ENCODE measurements around the gene TMEM82.
A peak's percentile ranks its signal among the peaks of the same experiment; 100 is the strongest.
"Not testable (repeated sequence)": the region's sequence is repeated elsewhere in the genome, so short reads cannot be mapped to it uniquely, and the experiment has no call there.

TMEM82 gene

DNA sequence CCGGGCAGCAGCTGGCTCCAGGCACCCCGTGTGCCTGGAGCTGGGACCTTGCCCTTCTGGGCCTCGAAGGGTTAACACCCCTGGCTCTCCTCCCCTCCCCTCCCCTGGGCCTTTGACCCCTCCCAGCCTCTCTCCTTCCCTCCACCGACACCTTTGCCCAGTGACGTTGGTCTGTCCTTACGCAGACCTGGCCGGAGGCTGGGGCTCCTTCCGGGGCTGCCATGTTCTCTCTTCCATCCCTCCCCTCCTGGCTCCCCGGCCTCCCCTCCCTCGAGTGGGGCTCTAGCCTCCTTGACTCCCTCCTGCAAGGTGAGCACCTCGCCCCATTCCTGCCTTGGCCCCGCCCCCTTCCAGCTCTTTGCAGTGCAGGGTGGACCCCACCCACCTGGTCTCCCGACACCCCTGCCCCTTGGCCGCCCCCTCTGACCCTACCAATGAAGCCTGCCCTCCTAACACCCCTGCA lies at the start of gene TMEM82:
TSS of gene TMEM82 (plus strand) at position 161 of the 463 bp plus-strand sequence. CDS start at position 222, 61 bp downstream.
- no peak for DNase-seq

DNA sequence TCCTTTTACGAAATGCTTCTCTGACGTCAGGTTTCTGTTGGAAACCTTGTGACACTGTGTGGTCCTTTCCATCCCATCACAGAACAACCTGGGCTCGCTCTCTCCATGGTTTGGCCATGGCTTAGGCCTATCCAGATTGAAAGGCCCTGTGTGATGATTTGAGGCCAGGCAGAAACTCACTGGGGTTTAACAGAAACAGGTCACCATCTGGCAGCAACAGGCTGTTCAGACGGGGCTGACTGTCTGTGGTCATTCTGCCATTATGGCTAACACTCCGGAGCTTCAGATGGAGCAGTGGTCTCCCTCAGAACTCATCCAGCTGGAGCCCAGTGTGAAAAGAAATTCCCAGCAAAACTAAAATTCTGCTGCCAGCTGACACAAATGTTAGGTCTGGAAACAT lies 48.9 kb upstream of the TMEM82 start:
- no peak for DNase-seq

DNA sequence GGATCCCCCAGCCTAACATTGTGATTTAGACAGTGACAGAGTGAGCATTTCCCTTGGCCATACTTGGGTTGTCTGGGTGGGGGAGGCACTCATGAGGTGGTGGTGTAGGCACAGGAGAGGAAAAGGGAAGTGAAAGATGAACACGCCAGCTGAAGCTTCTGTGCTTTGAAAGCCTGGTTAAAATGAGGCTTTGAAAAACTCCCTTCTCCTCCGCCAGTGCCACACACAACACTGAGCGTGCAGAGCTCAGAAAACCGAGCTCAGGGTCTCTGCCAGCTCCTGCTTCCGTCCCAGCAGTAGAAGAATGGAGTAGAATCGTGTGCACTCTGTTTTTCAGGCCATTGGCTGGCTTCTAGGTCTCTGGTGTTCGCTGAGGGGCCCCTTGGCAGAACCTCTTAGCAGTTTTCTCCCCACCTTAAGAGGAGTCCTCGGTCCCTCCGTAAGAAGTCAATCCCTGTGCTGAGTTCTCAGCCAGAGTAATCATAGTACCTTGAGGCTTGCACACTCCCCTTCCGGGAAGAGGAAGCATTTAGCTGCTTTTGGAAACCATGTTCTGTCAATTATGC lies 45.3 kb upstream of the TMEM82 start:
- no peak for DNase-seq

DNA sequence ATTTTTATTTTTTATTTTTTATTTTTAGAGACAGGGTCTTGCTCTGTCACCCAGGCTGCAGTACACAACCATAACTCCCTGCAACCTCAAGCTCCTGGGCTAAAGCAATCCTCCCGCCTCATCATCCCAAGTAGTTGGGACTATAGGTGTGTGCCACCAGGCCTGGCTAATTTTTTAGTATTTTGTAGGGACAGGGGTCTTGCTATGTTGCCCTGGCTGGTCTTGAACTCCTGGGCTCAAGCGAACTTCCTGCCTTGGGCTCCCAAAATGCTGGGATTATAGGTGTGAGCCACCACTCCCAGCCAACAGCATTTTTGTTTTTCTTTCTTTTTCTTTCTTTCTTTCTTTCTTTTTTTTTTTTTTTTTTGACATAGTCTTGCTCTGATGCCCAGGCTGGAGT lies 44.1 kb upstream of the TMEM82 start:
- no peak for DNase-seq

DNA sequence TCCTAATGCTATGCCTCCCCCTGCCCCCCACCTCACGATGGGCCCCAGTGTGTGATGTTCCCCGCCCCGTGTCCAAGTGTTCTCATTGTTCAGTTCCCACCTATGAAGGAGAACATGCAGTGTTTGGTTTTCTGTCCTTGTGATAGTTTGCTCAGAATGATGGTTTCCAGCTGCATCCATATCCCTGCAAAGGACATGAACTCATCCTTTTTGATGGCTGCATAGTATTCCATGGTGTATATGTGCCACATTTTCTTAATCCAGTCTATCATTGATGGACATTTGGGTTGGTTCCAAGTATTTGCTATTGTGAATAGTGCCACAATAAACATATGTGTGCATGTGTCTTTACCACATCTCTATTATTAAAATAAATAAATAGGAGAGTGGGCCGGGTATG lies 43.0 kb upstream of the TMEM82 start:
- not testable (repeated sequence) for DNase-seq

DNA sequence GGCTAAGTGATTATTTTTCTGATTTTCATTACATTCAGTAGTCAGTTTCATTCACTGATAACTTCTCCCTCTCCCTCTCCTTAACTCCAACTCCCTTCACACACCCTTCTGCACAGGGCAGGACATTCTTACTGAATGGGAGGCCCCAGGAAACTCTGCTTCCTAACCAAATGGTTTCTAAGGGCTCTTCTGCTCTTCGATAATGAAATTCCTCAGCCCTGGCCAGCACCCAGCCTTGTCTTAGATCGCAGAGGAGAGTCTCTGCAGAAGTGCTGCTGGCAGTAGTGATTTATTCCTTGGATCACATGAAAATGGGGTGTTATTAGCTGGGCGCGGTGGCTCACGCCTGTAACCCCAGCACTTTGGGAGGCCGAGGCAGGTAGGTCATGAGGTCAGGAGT lies 41.8 kb upstream of the TMEM82 start:
- DNase-seq = no peak

DNA sequence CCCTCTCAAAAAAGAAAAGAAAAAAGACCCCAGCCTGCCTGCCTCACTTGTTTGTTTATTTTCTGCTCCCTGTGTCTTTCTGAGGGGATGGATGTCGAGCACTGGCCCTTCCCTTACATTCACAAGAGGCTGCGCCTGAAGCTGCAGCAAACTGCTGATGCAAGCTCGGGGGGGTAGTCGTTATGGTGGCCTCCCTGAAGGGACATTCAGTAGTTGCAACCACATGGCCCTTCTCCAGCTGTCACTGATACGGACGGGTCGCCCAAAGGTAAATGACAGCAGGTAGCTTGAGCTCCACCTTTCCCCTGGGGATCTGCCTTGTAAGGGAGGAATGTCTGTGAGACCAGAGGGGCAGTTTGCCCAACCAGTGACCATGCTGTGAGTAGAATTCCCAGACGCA lies 40.5 kb upstream of the TMEM82 start:
- DNase-seq = no peak

DNA sequence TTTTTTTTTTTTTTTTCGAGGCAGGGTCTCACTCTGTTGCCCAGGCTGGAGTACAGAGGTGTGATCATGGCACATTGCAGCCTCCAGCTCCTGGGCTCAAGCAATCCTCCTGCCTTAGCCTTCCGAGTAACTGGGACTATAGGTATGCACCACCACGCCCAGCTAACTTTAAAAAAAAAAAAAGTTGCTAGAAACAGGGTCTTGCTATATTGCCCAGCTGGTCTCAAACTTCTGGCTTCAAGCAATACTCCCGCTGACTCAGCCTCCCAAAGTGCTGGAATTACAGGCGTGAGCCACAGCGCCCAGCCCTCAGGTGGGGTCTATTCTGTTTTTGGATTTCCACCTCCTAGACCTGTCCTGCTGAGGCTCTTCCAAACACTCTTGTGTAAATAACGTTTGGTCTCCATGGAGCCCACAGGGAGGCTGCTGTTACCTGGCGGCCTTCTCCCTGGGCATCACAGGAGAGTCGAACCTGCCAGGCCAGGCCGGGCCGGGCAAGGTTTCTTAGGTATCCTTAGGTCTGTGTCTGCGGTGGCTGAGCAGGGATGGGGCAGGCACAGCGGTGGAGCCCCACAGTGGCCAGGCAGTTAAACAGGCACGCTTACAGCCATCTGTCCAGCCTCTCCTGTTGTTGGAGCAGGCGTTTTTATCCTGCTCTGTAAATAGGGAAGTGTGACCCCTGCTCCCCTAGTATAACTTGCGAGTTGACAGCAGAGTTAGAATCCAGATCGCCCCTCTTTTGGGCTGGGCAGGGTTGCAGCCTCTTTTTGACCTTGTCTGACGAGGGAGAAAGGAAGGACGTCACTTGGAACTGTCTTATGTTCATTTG lies 39.4 kb upstream of the TMEM82 start:
- no peak for DNase-seq

DNA sequence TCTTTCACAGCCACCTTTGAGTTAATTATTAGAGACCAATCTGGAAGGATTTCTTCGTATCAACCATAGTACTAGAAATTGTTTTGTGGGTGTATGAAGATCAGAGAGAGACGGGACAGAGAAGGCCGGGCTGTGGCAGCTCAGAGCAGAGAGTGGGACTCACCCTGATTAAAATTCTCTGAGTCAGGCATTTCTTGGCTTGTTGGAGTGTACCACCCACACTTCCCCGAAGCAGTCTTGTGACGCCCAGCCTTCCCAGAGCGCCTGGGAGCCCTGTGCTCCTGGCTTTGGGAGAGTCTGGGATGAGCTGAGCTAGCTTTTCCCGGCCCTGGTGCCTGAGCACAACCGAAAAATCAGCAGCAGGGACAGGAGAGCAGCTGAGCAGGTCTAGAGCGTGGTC lies 38.7 kb upstream of the TMEM82 start:
- DNase-seq = no peak

DNA sequence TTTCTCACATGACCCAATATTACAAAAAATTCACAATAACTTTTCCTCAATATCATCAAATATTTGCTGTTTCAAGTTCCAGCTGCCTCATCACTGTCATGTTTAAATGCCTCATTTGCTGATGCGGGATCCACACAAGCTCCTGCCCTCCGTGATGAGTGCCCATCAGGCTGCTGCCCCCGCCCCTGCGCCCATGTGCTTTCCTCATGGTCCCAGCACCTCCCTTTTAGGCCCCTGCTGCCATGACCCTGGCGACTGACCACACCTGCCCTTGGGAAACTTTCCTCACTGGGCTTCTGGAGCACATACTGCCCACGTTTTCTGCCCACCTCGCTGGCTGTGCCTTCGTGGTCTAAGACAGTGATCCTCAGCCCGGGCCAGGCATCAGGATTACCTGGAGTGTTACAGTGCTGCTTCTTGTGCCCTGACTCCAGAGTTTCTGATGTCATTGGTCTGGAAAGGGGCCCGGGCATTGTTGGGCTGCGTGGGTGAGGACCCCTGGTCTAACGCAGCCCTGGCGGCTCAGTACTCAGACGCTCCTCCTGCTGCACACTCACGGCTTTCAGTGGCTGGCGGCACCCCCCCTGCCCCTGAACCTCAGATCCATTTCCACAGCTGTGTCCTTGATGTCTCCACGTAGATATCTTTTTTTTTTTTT lies 37.6 kb upstream of the TMEM82 start:
- no peak for DNase-seq

DNA sequence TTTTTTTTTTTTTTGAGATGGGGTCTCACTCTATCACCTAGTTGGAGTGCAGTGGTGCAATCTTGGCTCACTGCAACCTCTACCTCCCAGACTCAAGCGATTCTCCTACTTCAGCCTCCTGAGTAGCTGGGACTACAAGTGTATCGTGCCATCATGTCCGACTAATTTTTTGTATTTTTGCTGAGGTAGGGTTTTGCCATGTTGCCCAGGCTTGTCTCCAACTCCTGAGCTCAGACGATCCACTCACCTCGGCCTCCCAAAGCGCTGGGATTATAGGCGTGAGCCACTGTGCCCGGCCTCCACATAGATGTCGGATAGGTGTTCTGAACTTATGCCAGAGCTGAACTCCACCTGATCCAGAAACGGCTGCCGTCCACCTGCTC lies 37.1 kb upstream of the TMEM82 start:
- no peak for DNase-seq

DNA sequence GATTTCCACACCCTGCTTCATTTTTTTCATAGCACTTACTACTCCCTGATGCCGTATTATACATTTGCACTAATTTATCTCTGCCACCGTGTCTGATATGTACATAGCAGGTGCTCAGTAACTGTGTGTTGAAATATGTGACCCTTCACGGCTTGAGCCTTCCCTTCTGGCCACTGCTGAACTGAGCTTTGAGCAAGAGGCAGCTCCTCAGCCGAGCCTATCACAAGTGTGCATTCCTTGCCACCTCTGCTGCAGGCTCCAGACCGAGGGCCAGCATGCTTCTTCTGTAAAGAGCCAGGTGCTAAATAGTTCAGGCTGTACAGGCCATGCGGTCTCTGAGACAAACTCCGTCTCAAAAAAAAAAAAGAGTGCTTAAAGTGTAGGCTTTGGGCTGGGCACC lies 35.5 kb upstream of the TMEM82 start:
- no peak for DNase-seq

DNA sequence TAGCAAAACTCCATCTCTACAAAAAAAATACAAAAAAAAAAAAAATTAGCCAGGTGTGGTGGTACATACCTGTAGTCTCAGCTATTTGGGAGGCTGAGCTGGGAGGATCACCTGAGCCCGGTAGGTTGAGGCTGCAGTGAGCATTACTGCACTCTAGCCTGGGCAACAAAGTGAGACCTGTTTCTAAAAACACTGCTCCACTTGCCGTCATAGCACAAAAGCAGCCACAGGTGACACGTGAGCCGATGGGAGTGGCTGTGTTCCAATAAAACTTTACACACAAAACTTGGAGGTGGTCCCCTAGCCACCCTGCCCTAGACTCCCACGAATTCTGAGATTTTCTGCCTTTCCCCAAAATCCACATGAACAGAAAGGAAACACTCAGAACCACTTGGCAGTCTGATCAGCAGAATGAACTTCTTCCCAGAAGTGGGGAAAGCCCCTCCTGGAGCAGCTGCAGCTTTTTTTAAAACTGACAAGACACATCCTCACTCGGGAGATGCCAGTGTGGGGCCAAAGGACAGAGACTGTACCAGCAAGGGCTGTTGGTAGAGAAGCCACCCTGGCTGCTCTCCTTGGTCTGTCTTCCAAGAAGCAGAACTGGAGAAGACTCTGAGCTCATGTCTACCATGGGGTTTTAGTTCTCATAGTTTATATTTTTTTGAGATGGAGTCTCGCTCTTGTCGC lies 34.9 kb upstream of the TMEM82 start:
- no peak for DNase-seq

DNA sequence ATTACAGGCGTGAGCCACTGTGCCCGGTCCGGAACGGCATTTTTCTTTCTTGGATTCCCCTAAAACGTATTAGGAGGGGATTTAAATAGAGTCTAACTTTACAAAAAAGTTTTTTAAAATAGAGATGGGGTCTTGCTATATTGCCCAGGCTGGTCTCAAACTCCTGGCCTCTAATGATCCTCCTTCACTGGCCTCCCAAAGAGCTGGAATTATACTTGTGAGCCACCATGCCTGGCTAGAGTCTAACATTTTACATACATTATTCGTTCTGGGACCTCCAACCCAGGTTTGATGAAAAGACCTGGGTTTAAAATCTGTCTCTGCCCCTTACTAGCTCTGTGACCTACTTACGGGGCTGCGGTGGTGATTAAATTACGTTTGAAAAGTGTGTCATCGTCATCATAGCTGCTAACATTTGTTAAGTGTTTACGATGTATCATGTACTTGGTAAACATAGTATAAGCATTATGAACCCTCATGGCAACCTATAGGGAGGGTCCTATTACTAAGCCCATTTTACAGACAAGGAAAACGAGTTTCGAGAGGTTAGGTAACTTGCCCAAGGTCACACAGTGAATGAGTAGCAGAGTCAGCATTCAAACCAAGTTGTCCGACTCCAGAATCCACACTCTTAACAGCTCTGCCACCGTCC lies 33.7 kb upstream of the TMEM82 start:
- DNase-seq = no peak

DNA sequence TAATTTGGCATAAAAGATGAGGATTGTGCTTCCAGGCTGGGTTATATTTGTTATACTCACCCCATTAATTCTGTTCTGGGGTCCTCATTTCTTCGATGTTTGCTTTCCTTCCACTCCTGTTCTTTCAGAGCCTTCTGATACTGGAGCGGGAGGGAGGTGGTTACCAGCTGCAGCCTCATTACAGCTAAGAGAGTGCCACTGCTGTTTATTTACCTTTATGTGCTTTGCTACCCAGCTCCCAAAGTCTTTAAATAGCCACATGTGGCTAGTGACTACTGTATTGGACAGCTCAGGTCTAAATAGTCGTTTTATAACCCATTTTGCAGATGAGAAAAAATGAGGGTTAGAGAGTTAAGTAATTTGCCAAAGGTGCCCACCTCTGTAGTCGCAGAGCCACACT lies 33.1 kb upstream of the TMEM82 start:
- DNase-seq = no peak

DNA sequence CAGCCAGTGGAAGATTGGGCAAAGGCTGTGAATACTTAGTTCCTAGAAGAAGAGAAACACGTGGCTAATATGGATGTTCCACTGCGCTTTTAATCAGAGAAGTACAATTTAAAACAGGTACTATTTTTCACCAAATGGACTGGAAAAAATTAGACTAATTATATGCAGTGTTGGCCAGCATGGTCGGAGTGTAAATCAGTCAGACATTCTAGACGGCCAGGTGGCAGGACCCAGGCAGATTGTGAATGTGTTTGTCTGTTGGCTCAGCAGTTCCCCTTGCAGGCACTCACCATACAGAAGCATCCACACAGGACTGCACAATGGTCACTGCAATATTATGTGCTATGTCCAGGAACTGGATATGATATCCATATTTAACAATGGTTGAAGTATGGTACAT lies 30.1 kb upstream of the TMEM82 start:
- peak; percentile 2 for DNase-seq

DNA sequence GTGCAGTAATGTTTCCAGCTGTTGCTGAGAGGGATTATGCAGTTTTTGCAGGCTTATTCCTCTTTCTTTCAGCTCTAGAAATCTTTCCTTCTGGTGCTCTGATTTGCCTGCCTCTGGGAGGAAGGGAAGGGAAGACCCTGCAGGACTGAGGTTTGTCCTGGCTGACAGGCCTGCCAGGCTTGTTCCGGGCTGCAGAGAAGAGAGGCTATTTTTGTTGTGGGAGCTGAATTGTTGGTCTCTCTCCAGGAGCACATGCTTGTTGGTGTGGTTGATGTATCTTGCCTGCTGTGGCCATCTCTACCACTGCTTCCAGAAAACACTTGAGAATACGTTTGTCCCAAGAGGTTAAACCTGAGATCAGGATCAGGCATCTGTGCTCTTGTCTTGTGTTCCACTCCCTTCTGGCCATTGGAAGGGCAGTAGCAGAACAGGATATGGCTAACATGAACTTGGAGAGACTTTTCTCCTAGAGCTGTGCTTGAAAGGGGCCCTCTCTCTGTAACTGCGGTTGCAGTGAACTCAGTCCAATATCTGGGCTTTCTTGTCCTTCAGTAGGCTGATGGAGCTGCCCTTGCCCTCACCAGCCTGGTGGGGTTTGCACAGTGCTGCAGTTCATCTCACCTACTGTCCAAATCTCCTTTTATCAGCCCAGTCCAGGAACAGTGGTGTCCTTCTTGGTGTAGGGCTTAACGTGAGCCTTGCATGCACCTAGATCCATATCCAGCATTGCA lies 27.7 kb upstream of the TMEM82 start:
- no peak for DNase-seq

DNA sequence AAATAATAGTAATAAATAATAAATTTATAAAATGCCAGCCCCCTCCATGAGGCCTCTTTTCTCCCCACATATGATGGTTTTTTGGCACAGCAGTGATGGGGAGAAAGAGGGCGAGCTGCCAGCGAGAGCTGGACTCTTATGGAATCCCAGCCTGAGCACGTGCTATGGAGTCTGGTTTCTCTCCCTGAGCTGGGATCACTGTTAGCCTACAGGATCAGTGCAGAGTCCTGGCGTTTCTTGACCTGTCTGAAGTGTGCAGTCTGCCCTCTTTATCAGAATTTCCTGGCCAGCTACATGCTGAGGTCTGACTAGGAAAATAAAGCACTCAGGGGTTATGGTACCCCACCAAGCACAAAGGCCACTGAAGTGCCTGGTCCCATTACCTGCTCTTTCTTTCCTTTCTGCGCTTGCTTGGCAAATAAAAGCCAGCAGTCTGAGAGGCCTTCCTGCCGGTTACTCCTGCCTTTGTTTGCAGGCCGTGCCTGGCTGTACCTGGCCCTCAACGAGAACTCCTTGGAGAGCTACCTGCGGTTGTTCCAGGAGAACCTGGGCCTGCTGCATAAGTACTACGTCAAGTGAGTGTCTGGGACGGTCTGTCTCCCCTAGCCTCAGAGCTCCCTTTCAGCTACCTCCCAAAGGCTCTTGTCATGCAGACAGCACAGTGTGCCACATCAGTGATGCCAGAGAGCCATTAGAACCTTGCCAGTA lies 24.7 kb upstream of the TMEM82 start:
- DNase-seq = no peak

DNA sequence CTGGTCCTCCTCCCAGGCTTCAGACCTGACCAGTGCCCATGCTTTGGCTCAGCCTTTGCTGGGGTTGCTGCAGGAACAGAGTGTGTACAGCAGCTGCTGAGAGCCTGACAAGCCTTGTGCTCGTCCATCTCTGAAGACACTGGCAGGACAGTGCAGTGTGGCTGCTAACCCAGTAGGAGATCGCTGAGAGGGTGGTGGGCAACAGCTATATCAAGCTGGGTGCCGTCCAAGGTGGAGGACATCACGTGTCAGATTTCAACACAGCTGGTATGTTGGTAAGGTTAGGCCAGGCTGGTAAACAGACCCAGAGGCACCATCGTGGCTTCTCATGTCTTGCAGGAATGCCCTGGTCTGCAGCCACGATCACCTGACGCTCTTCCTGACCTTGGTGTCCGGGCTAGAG lies 24.1 kb upstream of the TMEM82 start:
- no peak for DNase-seq

DNA sequence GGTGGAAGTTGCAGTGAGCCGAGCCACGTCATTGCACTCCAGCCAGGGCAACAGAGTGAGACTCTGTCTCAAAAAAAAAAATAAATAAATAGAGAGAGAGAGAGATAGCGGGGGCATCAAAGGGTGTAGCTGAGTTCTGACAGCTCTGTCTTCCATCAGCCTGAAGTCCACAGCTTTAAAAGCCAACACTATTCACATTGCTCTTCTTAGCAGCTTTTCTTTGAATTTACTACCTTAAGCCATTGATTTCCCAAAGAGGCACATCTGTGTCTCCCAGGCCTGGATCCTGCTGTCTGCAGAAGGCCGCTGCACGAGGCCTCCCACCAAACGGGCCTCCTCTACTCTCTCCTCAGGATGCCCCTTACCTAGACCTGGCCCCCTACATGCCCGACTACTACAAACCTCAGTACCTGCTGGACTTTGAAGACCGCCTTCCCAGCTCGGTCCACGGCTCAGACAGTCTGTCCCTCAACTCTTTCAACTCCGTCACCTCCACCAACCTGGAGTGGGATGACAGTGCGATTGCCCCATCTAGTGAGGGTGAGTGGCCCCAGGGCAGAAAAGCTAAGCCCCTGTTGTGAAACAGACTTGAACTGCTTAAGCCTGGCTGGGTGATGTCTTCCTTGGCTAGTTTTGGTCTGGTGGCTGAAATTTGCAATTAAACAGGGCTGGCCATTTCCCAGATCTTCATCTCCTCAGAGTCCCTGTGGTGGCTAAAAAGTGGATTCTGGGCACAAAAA lies 22.7 kb upstream of the TMEM82 start:
- no peak for DNase-seq

DNA sequence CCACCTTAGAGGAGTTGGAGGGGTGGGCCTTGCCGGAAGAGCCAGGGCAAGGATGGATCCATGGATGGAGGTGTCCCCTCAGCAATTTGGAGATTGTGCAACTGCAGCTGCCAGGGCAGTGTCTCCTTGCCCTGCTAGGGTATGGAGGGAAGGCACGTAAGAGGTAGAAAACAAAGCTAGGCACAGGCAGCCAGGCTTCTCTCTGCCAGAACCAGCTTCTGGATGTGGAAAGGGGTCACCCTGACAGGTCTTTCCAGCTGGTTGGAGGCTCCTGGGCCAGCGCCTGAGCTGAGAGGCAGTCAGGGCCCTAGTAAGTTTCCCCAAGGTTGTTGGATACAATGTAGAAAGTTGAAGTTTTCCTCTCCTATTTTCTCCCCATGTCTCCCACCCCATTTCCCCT lies 21.4 kb upstream of the TMEM82 start:
- no peak for DNase-seq
